ENCODE data around the gene GINS2.

The GINS2 gene

DNA sequence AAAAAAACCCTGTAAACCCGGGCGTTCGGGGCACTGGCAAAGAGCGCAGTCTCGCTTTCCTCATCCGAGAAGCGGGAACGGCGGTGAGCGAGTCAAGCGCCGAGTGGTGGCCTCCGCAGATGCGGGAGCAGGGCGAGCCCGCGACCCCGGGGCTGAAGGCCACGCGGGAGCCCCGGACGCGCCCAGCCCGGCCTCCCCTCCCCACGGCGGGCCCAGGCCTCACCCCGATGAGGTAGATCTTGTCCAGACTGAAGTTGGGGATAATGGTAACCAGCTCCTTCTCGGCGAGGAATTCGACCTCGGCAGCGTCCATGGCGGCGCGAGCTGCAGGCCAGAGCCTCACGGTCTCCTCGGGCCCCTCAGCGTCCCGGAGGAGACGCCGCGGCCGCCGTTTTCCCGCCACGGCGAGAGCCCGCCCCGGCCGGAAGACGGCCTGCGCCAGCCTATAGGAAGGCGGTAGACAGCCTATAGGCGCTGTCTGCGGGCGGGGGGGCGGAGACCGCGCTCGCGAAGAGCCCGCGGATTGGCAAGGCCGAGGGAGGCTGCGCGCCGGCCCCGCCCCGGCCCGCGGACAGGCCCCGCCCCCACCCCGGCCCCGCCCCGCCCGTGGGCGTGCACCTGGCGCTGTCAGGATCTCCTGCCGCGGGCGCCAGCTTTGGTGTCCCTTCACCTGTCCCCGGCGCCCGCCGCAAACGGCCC is at the start of gene GINS2:
Gene GINS2 (minus strand): TSS at position 369 of the 699 bp plus-strand sequence. CDS start 56 bp downstream, at position 313.
- DNase-seq, result peak; percentile 88

DNA sequence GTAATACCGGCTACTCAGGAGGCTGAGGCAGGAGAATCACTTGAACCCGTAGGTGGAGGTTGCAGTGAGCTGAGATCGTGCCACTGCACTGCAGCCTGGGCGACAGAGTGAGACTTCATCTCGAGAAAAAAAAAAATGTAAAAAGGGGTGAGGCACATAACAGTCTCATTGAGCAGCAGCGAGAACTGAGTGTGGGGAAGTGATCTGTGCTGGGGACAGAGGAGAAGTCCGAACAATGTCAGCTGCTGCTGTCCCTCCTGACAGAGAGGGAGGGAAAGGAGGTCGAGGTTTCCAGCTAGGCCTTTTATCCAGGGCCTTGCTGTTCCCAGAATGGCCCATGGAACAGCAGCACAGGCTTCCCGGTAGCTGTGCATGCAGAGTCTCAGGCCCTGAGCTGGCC is 48.2 kb upstream of the GINS2 start:
- DNase-seq, result no peak

GRCh38 chr16:85735946-85736345 is 47.2 kb upstream of the GINS2 start:
- no peak for DNase-seq

- peak; percentile 26 for DNase-seq
Observed at GRCh38 chr16:85735225-85735635, 46.5 kb upstream of the GINS2 start.

GRCh38 chr16:85734311-85735017 is 45.7 kb upstream of the GINS2 start:
- DNase-seq, result no peak

DNA sequence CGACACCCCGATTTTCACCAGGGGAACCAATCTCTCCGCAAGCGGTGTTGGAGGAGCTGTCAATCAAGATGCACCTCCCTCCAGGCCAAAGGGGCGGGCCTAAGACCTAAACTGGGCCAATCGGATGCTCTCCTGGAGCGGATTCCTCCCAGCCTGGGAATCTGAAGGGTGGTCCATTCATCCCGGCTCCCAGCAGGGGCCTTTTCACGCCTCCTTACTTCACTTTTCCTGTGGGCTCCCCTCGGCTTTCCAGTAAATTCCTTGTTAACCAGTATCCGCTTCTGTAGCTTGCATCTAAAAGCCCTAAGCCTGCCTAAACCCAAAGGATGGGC is 45.1 kb upstream of the GINS2 start:
- no peak for DNase-seq

GRCh38 chr16:85733155-85733838 is 44.5 kb upstream of the GINS2 start:
- DNase-seq, result no peak

DNA sequence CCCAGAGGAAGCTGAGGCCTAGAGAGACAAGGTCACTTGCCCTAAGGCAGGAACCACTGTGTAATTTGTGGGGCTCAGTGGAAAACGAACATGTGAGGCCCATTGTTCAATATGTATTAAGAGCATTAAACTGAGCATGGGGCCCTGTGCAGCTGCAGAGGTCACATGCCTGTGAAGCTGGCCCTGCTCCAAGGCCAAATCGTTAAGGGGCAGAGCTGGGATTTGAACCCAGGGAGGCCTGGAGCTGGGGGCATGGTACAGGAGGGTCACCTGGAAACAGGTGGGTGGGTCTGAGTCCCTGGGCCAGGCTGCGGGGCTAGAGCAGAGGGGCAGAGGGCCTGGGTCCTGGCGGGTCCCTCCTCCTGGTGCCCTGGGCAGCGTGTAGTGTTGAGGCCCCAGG is 42.4 kb upstream of the GINS2 start:
- DNase-seq, result no peak

DNA sequence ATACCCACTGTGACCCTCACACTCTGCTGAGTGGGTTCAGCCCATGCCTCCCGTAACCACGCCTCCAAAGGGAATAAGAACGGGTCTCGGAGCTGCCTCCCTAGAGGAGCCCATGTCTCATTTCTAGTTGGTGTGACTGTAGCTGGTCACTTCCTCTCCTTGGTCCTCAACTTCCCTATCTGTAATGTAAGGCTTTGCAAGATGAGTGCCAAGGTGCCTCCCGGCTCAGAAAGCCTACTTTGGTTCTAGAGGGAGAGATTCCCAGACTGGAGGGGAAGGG is 41.4 kb upstream of the GINS2 start:
- no peak for DNase-seq

GRCh38 chr16:85729452-85730185 is 40.9 kb upstream of the GINS2 start:
- DNase-seq, result no peak

DNA sequence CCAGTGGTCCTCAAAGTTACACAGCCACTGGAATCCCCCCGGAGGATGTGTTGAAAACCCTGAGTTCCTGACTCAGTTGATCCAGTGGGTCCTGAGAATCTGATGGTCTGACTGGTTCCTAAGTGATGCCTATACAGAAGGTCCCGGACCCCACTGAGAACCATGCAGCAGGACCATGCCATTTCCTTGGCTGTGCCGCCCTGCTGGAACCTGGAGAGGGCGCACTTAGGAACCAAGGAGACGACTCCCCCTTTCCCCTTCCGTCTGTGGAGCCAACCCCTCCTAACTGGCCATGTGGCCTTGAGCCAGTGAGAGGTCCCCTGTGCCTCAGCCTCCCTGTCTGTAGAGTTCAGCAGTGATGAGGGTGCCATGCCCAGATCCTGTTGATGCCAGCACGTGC is 40.1 kb upstream of the GINS2 start:
- no peak for DNase-seq

DNA sequence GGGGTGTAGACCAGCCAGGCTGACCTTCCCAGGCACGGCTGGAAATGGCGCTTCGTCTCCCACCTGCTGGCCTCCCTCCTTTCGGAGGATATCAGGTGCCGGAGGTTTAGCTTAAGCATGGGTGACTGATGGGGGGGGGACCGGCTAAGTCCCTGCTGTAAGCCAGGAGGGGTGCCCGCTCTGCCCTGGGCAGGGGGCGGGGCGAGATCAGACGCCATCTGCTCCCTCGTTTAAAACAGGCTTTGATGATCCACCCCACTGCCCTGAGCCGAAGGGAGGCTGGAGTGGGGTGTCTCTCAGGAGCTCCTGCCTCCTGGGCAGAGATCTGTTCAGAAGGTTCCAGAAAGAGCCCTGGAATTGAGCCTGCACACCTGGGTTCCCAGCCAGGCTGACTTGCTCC is 36.2 kb upstream of the GINS2 start:
- DNase-seq, result peak; percentile 92

DNA sequence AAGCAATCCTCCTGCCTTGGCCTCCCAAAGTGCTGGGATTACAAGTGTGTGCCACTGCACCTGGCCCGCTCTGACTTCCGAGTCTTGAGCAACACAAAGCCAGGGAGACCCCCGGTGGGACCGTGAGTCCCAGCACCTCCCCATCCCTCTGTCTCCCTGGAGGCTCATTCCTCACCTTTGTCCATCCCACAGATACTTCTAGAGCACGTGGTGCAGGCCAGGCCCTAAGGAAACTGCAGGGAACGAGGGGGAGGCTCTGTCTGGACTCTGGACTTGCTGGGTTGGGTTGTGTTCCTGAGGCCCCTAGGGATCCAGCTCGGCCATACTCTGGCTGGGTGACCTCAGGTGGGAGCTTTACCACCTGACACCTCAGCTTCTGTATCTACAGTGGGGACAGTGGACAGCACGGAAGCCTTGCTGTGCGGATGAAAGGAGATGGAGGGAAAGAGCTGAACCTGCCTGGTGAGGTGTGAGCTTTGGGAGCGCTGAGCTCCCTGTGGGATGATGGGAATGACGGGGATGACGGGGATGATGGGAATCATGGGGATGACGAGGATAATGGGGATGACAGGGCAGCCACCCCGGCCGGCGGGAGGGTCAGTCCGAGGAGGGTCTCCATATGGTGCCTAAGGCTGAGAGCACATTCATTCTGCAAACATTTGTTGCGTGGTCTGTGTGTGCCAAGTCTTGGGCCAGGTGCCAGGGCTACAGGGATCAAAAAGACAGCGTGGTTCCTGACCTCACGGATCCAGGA is 35.5 kb upstream of the GINS2 start:
- no peak for DNase-seq

DNA sequence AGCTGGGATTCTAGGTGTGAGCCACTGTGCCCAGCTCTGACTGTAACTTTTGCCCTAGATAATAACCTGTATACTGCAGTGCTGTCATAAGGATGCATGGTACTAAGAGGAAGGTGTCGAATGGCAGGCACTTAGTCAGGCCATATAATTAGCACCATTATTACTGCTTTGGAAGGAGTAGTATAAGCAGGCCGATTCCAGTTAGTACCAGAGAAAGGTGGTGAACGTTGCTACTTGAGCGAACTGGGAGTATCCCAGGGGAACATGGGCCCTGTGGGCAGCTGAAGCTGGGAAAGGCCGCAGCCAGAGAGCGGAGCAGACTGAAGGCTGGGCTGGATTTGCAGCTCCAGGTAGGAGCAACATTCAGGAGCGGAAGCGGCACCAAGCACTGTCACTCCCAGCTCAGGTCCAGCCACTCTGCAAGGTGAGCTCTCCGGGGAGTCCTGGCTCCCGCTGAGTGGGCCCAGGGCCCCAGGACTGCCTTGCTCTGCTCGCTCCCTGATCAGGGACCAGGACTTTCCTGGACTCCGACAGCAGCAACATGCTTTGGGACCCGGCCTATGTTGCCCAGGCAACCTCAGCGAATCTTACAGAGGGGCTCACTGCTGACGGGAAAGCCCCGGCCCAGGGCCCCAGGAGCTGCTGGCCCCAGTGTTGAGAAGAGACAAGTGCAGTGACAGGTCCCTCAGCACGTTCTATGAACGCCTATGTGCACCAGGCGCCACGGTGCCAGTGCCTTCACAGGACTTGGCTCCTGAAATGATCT is 33.6 kb upstream of the GINS2 start:
- DNase-seq, result no peak

GRCh38 chr16:85720302-85720637 is 31.5 kb upstream of the GINS2 start:
- no peak for DNase-seq

DNA sequence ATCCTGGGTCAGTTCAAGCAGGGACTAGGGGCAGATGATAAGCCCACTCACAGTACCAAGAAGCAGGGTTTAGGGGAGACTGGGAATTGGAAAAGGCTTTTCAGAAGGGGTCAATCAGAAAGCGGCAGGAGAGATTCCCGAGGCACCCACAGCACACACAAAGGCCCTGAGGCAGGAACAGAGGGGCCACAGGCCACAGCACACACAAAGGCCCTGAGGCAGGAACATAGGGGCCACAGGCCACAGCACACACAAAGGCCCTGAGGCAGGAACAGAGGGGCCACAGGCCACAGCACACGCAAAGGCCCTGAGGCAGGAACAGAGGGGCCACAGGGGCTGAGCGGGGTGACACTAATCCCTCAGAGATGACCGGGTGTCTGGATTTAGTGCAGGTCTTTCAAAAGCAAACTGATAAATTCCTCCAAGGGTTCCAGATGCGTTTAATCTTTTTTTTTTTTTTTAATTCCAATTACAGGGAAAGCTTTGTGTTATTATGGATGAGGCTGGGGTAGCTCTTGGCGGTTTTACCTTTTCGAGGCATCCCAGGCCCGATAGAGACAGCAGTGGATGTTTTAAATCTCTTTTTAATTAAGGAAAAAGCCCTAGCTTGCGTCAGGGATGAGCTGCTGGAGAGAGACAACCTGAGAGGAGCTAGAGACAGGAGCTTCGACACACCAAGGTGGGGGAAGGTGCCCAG is 31.0 kb upstream of the GINS2 start:
- no peak for DNase-seq

- peak; percentile 55 for DNase-seq
Observed at GRCh38 chr16:85718682-85719081, 29.9 kb upstream of the GINS2 start.

DNA sequence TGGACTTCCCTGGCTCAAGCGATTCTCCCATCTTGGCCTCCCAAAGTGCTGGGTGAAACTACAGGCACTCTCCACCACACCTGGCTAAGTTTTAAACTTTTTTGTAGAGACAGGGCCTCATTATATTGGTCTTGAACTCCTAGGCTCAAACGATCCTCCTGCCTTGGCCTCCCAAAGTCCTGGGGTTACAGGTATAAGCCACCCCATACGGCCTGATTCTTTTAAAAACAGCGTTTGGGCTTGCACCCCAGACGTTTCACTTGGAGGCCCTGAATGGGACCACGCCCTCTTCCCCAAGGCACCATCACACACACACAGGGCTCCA is 29.4 kb upstream of the GINS2 start:
- no peak for DNase-seq

DNA sequence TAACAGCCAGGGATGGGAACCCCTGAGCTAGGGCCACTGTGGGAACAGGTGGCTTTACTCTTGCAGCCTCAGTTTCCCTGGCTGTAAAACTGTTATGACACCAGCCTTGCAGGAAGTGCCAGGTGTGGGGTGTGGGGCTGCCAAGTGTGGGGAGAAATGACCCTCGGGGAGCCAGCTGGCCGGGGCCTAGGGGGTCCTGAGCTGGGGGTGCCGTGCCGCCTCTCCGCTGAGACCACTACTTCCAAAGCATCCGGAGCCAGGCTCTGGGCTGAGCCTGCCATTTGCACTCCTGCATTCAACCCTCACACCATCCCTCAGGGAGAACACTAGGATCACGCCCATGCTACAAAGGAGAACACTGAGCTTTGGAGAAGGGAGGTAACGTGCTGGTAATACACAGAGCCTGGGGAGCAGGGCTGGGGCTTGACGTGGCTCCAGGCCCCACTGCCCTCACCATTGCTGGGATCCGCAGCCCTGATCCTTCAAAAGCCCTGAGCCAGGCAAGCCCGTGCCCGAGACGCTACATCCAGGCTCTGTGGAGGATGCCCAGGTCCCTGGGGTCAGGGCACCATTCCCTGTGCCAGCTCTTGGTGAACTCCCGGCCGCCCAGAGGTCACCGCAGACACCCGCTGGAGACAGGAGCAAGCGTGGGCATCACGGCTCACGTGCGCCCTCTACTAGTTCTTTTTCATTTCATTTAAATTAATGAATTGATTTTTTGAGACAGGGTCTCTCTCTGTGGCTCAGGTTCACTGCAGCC is 28.8 kb upstream of the GINS2 start:
- peak; percentile 67 for DNase-seq

GRCh38 chr16:85716680-85717038 is 27.9 kb upstream of the GINS2 start:
- no peak for DNase-seq

DNA sequence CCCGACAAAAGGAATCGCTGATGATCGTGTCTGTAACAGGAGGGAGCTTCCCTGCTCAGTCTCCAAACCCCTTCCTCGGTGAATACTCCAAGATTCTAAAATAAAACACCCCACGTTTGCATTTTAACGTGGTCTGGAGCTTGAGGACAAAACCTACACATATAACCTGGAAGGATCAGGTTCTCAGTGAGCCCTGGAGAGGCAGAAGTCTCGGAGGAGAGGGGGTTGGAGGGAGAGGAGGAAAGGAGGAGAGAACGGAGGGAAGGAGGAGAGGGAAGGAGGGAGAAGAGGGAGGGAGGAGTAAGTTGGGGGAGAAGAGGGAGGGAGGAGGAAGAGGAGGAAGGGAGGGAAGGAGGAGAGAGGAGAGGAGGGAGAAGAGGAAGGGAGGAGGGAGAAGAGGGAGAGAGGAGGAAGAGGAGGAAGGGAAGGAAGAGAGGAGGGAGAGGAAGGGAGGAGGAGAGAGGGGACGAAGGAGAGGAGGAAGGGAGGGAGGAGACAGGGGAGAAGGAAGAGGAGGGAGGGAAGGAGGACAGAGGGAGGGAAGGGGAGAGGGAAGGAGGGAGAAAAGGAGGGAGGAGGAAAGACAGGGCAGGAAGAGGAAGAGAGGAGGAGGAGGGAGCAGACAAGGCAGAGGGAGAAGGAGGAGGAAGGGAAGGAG is 27.4 kb upstream of the GINS2 start:
- DNase-seq, result peak; percentile 57
